Neutrophil (primary cell): ENCODE results near the gene ENDOU.

Experiments used
- H3K27ac ChIP-seq: fragments of 200-600 bp; sonication (generic); 2 replicates; pipeline ENCODE4 v1.5.1; 2016; ENCODE audit warnings: mild to moderate bottlenecking, moderate library complexity
- H3K27me3 ChIP-seq: fragments of 200-600 bp; sonication (generic); 2 replicates; pipeline ENCODE4 v1.6.0; 2016; ENCODE audit warnings: mild to moderate bottlenecking
- H3K36me3 ChIP-seq: fragments of 200-600 bp; sonication (generic); 2 replicates; pipeline ENCODE4 v1.5.1; 2017
- H3K4me1 ChIP-seq, 2 experiments: fragments of 200-600 bp in 1 of 2; sonication (generic) in 1 of 2; 1 replicate in 1 of 2; 2 replicates in 1 of 2; pipeline versions ENCODE4 v1.5.1 to v1.6.1; 2013 to 2016; ENCODE audit warnings: low read depth in 1 of 2, low read length in 1 of 2, mild to moderate bottlenecking in 1 of 2, moderate library complexity in 1 of 2; ENCODE audit not compliant: control insufficient read depth in 1 of 2, insufficient read depth in 1 of 2
- H3K4me3 ChIP-seq, 2 experiments: fragments of 200-600 bp in 1 of 2; sonication (generic) in 1 of 2; 1 replicate in 1 of 2; 2 replicates in 1 of 2; pipeline ENCODE4 v1.5.1; 2013 to 2016; ENCODE audit warnings: low read depth in 1 of 2, low read length in 1 of 2, mild to moderate bottlenecking in 1 of 2, moderate library complexity in 1 of 2
- H3K9me3 ChIP-seq: fragments of 200-600 bp; sonication (generic); 2 replicates; pipeline ENCODE4 v1.5.1; 2016
- TF ChIP-seq, protein P1 (sequence below): fragments of 200-600 bp; sonication (generic); IDR thresholded peaks from 2 replicates; pipeline ENCODE4 v1.5.1; 2016; ENCODE audit warnings: antibody characterized with exemption

Gene ENDOU

DNA sequence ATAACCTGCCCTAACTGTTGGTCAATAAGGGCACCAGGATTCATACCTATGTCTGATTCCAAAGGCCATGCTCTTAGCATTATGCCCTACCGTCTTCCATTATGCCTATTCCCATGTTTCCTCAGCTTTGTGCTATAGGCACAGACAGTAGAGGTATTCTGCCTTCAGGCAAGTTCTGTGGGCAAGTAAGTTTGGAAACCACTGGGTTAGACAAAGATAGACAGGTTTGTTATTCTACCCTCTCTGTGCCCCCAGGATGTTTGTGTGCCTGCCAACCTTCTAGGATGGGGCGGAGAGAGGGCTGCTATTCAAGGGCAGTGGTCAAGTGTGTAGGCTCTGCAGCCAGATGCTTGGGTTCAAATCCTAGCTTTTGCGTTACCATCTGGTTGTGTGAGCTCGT, 28.8 kb upstream of the ENDOU start:
- peaks cover 24 to 29% of the 10 kb centered on the region in 2 experiments for H3K4me1 ChIP-seq
- H3K27me3 ChIP-seq = no peaks in the 10 kb centered on the region
- no peak overlapping the region for H3K27ac ChIP-seq
- no peaks in the 10 kb centered on the region for H3K36me3 ChIP-seq
- no peak overlapping the region for H3K4me3 ChIP-seq
- TF ChIP-seq, protein P1, sequence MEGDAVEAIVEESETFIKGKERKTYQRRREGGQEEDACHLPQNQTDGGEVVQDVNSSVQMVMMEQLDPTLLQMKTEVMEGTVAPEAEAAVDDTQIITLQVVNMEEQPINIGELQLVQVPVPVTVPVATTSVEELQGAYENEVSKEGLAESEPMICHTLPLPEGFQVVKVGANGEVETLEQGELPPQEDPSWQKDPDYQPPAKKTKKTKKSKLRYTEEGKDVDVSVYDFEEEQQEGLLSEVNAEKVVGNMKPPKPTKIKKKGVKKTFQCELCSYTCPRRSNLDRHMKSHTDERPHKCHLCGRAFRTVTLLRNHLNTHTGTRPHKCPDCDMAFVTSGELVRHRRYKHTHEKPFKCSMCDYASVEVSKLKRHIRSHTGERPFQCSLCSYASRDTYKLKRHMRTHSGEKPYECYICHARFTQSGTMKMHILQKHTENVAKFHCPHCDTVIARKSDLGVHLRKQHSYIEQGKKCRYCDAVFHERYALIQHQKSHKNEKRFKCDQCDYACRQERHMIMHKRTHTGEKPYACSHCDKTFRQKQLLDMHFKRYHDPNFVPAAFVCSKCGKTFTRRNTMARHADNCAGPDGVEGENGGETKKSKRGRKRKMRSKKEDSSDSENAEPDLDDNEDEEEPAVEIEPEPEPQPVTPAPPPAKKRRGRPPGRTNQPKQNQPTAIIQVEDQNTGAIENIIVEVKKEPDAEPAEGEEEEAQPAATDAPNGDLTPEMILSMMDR = no peak
- no peaks in the 10 kb centered on the region for H3K9me3 ChIP-seq

DNA sequence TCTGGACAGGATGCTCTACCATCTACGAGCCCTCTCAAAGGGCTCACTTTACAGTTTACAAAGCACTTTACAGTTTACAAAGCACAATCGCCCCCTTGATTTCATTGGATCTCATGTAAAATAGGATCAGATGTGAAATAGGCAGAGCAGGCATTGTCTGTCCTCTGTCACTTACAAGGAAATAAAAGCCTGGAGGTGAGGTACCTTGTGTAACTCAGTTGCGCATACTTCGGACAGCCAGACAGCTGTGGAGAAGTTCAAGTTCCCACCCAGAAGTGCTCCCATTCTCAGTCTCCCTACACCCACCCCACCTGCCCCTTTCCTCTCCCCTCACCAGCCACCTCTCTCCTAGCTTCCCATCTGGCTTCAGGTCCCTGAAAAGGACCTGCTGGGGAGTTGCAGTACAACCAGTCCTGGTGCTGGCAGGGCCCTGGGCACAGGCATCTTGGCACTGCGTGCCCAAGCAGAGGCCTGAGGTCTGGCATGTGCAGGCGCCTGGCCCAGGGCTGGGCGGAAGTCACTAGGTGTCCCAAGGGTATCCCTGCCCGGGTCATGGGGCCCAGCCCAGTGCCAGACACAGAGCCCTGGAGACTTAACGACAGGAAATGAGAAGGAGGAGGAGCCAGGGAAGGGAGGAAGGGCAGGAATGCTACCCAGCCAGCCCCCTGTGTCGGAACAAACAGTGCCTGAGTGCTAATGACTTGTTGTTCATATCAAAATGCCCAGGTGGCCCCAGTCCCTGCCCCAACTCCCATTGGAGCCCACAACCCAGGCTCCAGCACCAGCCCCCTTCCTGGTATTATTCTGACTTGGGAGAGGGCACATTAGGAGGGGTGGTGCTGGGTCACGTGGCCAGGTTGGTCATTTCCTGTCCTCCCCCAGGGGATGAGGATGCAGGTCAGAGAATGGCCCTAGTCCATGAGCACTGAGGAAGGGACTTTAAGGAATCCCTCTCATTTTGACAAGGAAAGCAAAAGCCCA, 28.0 kb upstream of the ENDOU start:
- Histone ChIP-seq H3K4me1 (peaks cover 18 to 21% of the 10 kb centered on the region in 2 experiments), H3K9me3 (no peaks in the 10 kb centered on the region), H3K4me3 (no peak overlapping the region), H3K27me3 (no peaks in the 10 kb centered on the region), H3K36me3 (peaks cover 3% of the 10 kb centered on the region), H3K27ac (no peak overlapping the region)
- TF ChIP-seq, protein P1 = no peak

DNA sequence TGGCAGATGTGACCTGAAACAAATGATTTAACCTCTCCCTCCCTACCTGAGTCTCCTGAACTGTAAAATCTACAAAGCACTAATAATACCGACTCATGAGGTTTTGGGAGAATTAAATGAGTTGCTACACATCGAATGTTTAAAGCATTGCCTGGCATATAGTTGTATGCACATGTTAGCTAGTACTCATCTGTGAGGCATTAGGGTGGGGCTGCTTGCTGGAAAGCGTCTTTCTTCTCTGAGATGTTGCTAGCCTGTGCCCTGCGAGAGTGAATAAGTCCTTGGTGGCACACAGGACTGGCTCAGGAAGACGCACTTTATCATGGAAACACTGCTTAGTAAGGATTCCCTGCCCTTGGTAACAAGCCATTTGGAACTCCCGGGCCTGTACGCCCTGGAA, 27.3 kb upstream of the ENDOU start:
- H3K27me3 ChIP-seq = no peaks in the 10 kb centered on the region
- peaks cover 11 to 13% of the 10 kb centered on the region in 2 experiments for H3K4me1 ChIP-seq
- no peaks in the 10 kb centered on the region for H3K9me3 ChIP-seq
- peaks cover 9% of the 10 kb centered on the region for H3K36me3 ChIP-seq
- no peak overlapping the region for H3K4me3 ChIP-seq
- TF ChIP-seq, protein P1 = no peak
- H3K27ac ChIP-seq = no peak overlapping the region

DNA sequence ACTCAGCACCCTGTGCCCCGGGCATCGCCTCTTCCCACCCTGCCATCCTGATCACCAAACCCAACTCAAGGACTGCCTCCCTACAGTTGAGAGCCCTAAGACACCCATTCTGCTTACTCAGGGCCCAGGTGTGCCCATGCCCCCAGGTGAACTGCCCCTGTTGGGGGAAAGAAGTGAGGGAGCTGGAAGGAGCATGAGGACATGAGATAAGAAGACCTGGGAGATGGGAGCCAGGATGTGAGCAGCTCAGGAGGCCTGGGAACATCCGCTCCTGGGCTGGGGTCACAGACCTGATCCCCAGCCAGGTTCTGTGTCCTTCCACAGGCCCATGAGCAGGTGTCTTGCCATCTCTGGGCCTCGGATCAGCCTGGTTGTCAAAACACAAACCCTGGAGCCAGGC, 26.8 kb upstream of the ENDOU start:
- Histone ChIP-seq H3K36me3 (peaks cover 9% of the 10 kb centered on the region), H3K27ac (no peak overlapping the region)
- TF ChIP-seq, protein P1 = no peak

DNA sequence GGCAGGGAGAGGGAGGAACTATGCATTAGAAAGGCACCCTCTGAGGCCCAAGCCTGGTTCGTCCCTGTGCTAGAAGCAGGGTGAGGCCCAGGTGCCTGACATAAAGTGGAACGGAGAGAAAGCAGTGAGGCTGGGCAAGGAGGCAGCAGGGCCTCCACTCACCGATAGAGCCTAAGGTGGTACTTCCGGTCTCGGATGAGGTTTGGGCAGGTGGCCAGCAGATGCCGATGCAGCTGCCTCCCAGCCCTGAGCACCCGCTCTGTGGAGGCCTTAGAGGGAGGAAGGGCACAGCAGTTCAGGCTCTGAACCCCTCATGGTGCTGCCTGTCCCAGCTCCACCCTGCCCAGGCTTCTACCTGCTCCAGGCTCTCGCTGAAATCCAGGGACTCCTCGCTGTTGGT, 26.3 kb upstream of the ENDOU start:
- Histone ChIP-seq H3K4me1 (peaks cover 11% of the 10 kb centered on the region in 2 experiments), H3K27ac (no peak overlapping the region), H3K9me3 (no peaks in the 10 kb centered on the region)

More for the DNA sequence above, 26.8 kb upstream of the ENDOU start:
- no peaks in the 10 kb centered on the region for H3K27me3 ChIP-seq
- no peak overlapping the region for H3K4me3 ChIP-seq
- no peaks in the 10 kb centered on the region for H3K9me3 ChIP-seq
- H3K4me1 ChIP-seq = peaks cover 11% of the 10 kb centered on the region in 2 experiments

More for the DNA sequence above, 26.3 kb upstream of the ENDOU start:
- Histone ChIP-seq H3K4me3 (no peak overlapping the region), H3K36me3 (peaks cover 9% of the 10 kb centered on the region), H3K27me3 (no peaks in the 10 kb centered on the region)
- TF ChIP-seq, protein P1 = no peak
